ENCODE measurements around the gene MATN1.
"Not testable (repeated sequence)": the region's sequence is repeated elsewhere in the genome, so short reads cannot be mapped to it uniquely, and the experiment has no call there.

The MATN1 gene

GRCh38 chr1:30723331-30723755 lies at the start of gene MATN1:
Gene MATN1, minus strand, starts transcription at chr1:30723585. Its CDS starts 34 bp downstream, at chr1:30723551.
- no peak for DNase-seq

- no peak for DNase-seq
Observed at GRCh38 chr1:30771005-30771404, 47.6 kb upstream of the MATN1 start.

- no peak for DNase-seq
Observed at GRCh38 chr1:30770150-30770549, 46.8 kb upstream of the MATN1 start.

- DNase-seq, result no peak
Observed at GRCh38 chr1:30768830-30769718, 45.7 kb upstream of the MATN1 start.

GRCh38 chr1:30768159-30768829 lies 44.9 kb upstream of the MATN1 start:
- no peak for DNase-seq

- DNase-seq, result not testable (repeated sequence)
Observed at GRCh38 chr1:30766948-30767347, 43.6 kb upstream of the MATN1 start.

- no peak for DNase-seq
Observed at GRCh38 chr1:30765556-30766434, 42.4 kb upstream of the MATN1 start.

GRCh38 chr1:30764939-30765555 lies 41.7 kb upstream of the MATN1 start:
- no peak for DNase-seq

GRCh38 chr1:30764396-30764795 lies 41.0 kb upstream of the MATN1 start:
- no peak for DNase-seq

GRCh38 chr1:30763651-30764248 lies 40.4 kb upstream of the MATN1 start:
- DNase-seq, result peak in 27 of 51 donors; percentile 21 to 77 (median 37)

- DNase-seq, result peak in 4 of 51 donors; percentile 35 to 64 (median 48)
Observed at GRCh38 chr1:30762930-30763650, 39.7 kb upstream of the MATN1 start.

GRCh38 chr1:30762152-30762929 lies 39.0 kb upstream of the MATN1 start:
- DNase-seq, result no peak

GRCh38 chr1:30761381-30762151 lies 38.2 kb upstream of the MATN1 start:
- DNase-seq, result peak in 1 of 51 donors; percentile 20

GRCh38 chr1:30760596-30761324 lies 37.4 kb upstream of the MATN1 start:
- DNase-seq, result peak in 5 of 51 donors; percentile 19 to 34 (median 26)

GRCh38 chr1:30759718-30760281 lies 36.4 kb upstream of the MATN1 start:
- DNase-seq, result no peak

- no peak for DNase-seq
Observed at GRCh38 chr1:30758785-30759380, 35.5 kb upstream of the MATN1 start.
